GM15510 (cell line): ENCODE results near the gene TEPSIN.

Experiments used
- POLR2A ChIP-seq: IDR thresholded peaks from 3 replicates; pipeline ENCODE4 v1.6.1; 2011; ENCODE audit warnings: borderline replicate concordance; ENCODE audit not compliant: insufficient read length; ENCODE audit errors: extremely low read depth

The TEPSIN gene

DNA sequence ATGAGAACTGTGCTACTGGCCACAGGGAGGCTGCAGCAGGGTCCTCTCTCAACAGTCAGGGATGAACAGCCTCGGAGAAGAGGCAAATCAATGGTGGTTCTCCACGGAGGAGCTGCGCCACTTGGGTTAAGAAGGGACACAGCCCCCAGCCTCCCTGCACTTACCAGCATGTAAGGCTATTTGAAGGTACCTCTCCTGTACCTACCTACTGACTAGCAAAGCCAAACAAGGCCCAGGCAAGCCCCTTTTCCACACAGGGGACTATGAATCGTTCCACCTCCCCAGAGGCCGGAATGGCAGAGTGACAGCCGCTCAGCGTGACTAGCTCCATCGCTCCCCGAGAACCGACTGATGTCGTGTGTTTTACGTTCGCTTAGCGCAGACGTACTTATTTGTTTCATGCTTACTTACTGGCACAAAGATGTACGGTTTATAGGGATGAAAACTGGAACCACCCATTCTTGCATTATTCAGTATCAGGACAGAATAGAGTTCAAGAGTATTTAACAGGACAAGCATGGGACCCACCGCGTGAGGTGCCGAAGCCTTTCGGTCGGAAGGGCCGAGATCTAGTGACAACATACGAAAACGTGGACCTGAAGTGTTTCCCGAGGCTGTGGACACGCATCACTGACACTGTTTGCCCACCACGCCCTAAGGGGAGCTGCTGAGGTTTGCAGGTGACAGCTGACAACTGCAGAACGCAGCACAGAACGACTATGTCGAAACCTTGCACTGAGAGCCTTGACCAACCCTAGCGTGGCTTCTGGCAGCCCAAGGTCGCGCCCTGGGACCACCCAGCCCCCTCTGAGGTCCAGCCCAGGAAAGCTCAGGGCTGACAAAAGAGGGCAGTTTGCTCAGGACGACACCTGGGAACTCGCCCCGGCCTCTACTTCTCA is 1.0 kb downstream of the TEPSIN start:
- TF ChIP-seq POLR2A = no peak

DNA sequence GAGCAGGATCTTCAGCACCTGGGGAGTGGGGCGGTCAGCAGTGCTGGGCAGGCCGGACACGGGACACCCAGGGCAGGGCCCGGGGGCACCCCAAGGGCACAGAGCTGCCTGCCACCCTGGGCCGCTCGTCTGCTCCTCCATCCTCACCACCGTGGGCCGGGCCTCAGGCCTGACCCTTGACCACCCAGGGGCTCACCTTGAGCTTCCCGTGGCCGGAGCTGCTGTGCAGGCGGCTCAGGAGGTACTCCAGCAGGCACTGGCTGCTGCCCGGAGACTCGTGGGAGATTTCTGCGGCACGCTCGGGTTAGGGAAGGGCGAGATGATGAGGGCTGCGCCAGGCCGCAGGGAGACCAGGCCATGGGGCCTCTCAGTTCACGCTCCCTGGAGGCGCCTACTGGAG is 2.1 kb downstream of the TEPSIN start:
- TF ChIP-seq POLR2A = no peak

DNA sequence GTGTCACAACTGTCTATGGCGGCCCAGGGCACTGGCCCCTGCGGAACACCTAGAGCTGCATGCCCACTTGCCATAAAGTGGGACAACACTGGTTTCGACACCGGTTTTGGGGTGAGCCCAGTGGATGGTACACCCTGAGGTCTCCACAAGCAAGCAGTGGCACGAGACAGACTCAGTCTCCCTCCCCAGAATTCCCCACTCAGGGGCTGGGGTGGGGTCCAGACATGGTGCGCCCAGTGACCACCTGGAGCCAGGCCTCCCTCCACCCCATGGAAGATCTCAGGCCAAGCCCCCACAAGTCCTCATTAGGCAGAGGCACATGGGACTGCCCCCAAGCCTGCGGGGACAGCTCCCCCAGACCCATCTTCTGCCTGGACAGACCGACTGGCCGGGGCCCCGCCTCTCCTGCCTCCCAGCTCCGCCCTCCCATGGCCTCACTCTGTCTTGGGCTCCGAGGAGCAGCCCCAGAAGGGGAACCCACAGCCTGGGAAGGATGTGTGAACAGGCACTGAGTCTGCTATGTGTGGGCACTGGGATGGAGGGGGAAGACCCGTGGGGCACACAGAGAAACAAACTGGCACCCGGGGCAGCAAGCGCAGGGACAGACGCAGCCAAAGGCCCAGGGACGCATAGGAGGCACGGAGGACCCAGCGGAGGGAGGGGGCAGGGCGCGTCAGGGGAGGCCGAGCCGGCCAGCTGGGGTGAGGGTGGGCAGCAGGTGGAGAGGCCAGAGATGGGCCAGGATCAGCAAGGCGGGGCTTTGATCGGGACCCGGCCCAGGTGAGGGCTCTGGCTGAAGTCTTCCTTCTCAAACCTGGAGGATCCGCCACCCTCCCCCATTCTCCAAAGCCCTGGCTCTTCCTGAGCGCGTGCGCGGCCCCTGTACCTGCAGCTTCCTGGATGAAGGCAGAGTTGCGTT is 2.8 kb downstream of the TEPSIN start:
- no peak for TF ChIP-seq POLR2A

DNA sequence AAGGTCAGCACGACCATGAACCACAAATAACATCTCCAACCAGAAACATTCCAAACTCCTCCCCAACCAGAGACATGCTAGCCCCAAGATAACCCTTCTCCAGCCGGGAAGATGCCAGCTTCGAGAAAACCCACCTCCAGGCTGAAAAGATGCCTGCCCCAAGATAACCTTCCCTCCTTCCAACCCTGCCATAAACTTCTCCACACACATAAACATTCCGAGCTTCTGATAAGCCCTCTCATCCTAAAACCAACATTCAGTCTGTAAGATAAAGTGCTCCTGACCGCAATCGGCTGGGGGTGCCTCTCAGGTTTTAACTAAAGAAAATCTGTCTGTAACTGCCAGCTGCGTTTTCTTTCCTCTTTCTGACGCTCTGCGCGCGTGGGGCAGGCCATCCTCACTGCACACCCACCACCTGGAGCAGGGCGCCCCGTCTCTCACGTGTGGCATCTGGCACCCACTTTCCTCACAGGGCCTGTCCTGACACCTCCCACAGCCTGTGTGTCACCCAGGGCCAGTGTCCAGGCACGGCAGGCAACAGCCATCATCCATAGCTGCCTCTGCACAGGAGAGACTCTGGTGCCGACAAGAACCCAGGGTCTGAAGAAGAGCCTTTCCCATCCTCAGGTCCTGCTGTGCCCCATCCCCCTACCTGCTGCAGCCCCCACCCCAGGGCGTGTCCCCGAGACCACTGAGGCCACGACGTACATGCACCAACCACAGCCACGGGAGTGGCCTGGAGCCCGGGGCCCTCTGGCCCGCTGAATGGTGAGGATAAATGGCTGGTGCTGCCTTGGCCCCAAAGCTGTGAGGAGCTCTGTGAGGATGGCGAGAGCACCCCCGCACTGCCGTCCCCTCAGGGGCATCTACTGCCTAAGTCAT is 3.7 kb downstream of the TEPSIN start:
- TF ChIP-seq POLR2A = no peak

DNA sequence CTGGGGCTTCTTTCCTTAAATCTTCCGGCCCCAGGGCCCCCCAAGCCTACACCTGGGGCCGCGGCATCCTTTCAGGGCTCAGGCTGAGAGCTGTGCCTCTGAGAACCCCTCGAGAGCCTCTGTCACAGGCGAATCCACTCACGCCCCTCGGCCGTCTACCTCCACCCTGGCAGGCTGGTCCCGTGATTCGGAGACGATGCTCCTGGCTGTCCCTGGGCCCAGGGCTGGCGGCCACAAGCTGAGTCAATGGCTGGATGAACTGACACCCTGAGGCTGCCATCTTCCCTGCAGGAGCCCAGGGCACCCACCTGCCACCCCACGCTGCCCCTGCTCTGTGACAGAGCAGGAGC is 4.4 kb downstream of the TEPSIN start:
- TF ChIP-seq POLR2A = no peak

DNA sequence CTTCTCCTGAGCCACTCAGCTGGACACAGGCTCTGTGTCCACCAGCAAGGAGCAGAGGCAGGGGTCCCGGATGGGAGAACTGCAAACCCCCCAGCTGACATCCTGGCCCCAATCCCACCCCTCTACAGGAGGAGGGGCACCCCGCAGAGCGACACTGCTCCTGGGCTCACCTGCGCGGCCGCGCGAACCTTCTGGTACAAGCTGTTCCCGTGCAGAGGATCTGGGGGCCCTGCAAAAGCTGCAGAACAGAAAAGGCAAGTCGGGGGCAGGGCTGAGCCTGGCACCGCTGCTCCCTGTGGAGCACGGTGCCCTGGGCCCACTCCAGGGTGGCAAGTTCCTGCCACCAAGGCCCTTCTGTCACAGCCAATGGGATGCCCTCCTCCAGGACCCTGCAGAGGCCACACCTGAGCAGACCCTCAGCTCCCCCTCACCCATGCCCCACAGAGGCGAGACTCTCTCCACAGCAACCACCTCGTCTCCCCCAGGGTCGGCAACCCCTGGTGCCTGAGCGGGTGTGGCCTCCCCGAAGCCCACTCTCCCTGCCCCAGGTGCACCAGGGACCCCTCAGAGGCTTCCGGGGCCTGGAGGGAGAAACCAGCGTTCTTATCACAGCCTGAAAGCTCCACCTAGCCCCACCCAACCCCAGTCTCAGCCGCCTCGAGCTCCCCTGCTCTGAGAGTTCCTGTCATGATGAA is 4.9 kb downstream of the TEPSIN start:
- TF ChIP-seq POLR2A = no peak

DNA sequence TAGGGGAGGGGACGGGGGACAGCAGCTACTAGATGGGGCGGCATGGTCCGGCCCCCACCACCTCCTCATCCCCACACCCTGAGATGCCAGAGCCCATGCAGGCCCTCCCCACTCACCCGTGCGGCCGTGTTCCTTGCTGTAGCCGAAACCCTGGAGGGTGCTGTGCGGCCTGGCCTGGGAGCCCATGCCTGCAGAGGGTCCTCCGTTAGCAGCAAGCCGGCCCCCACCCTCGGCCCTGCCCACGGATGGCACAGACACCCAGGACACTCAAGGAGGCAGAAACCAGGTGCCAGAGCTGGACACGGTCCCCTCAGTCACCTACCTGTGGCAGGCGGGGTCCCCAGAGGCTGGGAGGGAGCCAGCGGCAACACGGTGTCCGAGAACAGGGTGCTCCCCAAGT is 5.5 kb downstream of the TEPSIN start:
- no peak for TF ChIP-seq POLR2A

DNA sequence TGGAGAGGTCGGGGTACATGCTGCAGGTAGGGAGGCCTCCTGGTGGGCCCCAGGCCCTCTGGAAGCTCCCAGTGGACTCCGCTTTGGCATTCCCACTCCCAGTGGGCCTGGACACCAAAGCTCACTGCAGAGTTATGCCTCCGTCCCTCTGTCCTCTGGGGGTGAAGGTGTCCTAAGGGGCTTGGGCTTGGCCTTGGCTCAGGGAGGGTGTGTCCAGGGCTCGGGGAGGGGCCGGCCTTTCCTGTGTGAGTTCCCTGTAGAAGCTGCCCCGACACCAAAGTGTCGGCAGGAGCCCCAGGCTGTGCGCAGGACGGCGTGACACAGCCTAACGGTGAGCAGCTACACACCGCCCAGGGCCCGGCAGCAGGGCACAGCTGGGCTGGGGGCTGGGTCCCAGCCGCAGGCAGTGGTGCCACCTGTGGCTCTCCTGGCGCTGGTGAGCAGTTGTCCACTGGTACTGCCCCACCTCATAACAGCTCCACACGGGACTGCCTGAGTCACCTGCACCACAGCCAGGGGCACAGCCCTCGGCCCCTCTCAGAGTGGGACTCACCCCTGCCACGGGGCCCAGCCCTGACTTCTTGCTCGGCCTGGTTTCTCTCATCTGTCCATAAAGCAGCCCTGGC is 6.1 kb downstream of the TEPSIN start:
- no peak for TF ChIP-seq POLR2A

DNA sequence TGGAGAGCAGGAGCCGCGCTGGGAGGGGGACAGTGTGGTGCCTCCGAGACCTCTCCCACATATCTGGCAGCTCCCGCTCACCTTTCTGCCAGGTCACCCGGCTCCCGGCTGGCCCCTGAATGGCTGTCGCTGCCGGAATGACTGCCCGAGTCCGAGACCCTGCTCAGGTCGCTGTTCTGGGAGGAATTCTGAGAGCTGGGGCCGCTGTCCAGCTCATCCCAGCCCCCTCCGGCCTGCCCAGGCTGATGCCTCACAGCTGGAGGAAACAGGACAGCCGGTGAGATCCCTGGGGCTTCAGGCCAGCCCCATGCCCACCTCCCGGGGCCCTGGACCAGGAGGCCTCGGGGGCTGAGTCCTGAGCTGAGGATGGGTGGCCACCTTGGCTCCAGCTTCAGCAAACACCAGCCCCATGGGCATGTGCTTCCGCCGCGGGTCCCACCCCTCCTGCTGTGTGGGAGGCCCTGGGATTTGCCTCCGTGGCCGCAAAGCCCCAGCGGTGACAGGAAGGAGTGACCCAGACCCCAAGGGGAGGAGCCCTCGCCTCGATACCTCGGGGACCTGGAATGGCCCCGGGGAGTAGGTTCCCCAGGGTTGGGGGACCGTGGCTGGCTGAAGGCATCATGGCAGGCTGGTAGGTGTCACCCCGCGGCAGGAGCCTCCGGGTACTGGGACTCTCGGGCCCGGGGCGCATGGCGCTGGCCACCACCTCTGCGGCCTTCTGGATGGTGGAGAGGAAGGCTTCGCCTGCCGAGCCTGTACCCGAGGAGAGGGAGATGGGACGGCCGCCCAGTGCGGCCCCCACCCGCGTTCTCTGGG is 6.9 kb downstream of the TEPSIN start:
- TF ChIP-seq POLR2A = no peak

DNA sequence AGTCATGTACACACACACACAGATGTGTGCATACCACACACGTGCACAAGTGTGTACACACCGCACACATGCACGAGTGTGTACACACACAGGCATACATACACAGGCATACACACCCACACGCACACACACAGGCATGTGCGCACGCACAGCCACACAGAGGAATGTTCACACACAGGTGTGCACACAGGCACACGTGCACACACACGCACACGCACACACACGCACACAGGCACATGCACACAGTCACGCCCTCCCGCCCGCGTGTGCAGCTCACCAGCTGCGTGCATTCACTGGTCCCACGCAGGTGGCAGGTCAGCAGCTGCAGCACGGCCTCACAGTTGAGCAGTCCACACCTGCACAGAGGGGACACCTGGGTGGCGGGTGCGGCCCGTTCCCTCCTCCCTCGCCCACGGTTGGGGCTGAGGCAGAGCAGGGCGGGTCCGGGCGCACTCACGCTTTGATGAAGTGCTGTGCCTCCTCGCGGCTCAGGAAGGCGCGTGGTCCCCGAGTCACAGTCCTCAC is 7.7 kb downstream of the TEPSIN start:
- TF ChIP-seq POLR2A = no peak

DNA sequence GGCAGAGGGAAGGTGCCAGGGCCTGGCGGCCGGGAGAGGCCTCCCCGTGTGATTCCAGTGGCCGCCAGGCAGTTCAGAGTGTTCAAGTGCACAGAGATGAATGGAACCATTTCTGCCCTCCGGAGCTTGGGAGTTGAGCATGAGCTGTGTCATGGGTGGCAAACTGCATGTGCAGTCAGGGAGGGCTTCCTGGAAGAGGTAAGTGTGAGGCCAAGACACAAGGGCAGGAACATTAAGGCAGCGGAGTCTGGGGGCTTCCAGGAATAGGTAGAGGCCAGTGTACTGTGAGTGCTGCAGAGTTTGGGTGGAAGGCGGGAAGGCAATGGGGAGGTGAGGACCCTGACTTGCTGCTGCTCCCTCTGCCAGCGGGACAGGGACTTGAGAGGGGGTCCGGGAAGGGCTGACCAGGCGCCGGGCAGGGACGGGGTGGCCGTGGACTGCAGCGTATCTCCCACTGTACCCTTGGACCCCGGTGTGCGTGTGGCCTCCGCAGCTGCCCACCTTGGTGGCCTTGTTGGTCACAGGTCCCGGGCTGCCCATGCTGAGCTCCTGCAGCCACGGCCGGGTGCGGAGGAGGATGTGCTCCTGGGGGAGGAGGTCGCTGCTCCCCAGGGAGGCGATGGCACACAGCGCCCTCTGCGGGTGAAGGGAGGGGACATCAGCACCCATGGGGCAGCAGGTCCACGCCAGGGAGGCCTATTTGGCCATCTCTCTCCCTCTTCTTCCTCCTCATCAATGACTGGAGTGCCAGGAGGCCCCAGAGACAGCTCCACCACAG is 8.6 kb downstream of the TEPSIN start:
- TF ChIP-seq POLR2A = no peak

DNA sequence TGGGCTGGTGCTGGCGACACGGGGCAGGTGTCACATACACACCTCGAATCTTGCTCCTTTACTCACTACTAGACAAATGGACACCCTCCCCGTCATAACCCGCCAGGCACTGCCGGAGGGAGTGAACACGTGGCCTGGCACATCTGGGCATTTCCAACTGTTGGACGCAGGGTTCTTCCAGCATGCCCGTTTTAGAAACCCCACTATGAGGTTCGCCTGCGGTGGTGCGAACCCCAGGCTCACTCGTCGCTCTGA is 9.3 kb downstream of the TEPSIN start:
- TF ChIP-seq POLR2A = no peak
